DMS114 treated with DMSO at 0.1 percent for 48 hours (cell line): Measurements from ENCODE around the gene AMDHD2.

ENCODE experiments used
- DNase-seq: peaks from one replicate; lab custom pipeline; 2025; ENCODE audit not compliant: unreplicated experiment; lab: John Stamatoyannopoulos, UW

AMDHD2 gene

DNA sequence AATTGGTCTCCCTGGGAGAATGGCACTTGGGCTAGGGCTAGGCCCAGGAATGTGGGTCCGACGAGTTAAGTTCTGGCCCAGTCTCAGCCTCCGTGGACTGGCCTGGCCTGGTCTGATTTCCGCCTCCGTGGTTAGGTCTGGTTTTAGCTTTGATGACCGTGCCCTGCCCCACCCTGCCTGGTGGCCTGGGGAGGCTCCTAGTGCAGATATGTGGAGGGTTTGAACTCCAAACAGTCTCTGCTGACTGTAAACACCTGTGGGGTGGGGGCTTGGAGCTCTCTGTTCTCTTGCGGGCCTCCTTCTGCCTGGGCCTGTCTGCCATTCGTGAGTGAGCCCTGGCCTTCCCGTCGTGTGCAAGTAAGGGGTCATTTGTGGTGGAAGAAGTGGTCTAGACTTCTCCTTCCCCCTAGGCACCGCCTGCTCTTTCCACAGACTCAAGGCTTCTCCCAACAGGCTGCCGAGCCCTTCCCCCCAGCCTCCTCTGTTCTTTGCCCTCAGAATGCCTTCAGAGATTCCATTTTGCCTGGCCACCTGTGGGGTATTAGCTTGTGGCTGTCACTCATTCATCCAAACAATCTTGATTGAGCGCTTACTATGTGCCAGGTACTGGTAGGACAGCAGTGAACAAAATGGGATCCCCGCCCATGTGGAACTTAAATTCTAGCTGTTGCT is 4.9 kb upstream of the AMDHD2 start:
- DNase-seq = no peak

DNA sequence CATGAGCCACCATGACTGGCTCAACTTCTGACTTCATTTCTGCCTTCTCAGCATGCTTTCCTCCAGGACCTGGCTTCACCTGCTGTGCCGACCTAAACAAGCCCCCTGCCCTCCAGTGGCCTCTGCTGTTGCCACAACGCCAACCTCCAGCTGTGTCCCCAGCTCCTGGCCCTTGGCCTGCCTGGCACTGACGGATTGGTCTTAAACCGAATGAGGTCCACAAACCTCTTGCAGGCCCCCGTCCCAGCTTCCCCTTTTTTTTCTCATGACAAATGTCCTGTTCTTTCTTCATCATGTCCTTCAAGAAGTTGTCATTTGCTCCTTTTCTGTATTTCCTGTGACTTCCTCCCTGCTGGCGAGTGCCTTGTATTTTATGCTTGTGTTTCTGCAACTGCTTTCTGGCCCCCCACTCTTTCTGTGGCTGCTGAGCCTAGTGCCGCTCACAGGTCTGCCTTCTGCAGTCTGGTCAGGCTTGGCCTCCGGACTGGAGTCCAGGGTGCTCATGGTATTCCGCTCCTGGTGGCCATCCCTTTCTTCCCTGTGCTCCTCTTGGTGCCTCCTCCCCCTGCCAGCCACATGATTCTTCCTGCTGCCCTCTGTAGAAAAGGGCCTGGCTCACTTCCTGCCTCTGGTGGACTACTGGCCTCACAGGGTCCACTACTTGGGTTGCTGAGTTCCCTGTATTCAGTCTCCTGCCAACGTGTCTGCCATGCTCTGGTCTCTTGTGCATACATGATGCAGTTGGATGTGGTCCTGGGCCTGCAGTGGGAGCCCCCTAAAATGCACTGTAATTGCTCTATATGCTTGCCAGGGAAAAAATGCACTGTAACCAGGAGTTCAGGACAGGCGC is 3.6 kb upstream of the AMDHD2 start:
- no peak for DNase-seq

DNA sequence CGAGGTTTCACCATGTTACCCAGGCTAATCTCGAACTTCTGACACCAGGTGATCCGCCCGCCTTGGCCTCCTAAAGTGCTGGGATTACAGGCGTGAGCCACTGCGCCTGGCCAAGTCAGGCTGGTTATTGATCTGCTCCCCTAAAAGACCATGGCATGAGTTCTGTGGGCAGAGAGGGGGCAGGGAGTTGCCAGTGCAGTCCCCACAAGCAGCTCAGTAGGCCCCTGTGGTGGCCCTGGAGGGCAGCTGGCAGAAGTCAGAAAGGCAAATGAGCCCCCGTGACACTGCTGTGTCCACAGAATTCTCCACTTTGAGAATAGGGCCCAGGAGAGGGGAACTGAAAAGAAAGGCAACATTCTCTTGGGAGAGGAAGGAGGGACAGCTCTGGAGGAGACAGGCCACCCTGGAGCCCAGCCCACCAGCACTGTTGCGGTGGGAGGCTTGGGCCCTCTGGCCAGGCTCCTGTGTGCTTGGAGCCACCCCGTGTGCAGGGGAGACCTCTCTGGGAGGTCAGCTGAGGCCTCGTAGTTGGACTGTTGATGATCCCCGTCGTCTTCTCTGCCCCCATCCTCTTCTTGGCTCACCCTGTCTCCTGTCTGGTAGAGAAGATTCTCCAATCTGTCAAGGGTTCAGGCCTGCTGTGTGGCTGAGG is 2.1 kb upstream of the AMDHD2 start:
- no peak for DNase-seq

DNA sequence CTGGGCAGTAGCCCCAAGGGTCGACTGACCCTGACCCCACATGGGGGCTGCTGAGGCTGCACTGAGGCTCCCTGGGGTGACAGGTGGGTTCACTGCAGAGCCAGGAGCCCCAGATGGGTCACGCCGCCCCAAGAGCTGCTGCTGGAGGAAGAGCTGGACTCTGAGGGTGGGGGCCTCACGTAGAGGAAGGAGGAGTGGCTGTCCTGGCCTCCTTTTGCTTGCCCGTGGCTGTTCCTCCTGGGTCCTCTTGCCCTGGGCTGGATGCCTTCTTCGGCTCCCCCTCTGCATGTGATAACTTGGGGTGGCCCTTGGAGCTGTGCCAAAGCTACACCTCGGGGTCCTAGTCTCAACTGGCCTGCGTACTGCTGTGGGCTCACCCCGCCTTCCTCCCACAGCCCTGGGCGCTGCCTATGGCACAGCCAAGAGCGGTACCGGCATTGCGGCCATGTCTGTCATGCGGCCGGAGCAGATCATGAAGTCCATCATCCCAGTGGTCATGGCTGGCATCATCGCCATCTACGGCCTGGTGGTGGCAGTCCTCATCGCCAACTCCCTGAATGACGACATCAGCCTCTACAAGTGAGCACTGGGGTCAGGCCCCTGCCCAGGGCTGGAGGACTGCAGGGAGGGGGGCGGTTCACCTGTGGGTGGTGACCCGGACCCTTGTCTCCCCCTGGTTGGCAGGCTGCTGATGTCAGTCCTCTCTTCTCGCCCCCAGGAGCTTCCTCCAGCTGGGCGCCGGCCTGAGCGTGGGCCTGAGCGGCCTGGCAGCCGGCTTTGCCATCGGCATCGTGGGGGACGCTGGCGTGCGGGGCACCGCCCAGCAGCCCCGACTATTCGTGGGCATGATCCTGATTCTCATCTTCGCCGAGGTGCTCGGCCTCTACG is 1.1 kb upstream of the AMDHD2 start:
- no peak for DNase-seq

DNA sequence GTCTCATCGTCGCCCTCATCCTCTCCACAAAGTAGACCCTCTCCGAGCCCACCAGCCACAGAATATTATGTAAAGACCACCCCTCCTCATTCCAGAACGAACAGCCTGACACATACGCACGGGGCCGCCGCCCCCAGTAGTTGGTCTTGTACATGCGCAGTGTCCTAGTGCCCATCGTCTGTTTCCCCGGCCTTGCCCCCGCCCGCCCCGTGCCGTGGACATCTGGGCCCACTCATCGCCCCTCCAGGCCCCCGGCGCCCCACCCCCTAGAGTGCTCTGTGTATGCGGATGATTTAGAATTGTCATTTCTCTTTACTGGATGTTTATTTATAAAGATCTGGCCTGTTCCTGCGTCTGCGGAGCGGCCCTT is 475 bp upstream of the AMDHD2 start:
- no peak for DNase-seq

DNA sequence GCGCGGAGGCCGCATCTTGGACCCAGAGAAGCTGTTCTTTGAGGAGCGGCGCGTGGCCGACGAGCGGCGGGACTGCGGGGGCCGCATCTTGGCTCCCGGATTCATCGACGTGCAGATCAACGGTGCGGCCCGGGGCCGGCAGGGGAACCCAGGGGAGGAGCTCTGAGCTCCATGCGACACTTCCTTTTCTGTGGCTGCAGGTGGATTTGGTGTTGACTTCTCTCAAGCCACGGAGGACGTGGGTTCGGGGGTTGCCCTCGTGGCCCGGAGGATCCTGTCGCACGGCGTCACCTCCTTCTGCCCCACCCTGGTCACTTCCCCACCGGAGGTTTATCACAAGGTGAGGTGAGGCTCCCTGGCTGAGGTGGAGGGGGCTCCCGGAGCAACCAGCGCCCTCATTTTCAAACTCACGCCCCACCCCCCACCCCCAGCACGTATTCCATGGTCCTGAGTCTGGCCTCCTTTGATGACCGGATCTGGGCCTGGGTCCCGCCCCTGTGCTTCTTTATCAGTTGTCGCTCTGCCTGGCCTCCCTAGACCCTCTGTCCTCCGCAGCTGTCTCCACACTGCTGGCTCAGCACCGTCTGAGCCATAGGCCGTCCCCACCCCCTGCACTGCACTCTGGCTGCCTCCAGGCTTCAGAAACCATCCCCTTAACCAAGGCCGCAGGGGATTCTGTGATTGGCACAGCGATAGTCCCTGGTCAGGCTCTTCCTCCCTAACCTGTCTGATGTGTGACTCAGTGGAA is 787 bp downstream of the AMDHD2 start:
- no peak for DNase-seq

DNA sequence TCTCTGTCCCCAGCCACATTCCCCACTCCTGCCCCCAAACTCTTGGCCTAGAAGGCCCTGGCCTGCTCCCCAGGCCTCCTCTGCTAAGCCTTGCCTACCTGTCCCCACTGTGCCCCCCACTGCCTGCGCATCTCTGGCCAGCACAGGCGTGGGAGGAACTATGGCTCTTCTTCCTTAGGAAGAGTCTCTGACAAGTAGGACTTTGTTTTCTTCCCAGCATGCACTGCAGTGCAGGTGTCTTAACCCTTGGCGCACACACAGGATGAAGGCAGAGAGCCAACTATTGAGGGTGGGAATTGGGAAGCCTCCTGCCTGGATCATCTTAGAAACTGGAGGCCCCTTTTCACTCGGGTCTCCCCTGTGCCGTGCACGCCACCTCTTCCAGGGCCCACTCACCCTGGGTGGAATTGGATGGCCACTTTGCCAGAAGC is 3.6 kb downstream of the AMDHD2 start:
- DNase-seq = no peak

DNA sequence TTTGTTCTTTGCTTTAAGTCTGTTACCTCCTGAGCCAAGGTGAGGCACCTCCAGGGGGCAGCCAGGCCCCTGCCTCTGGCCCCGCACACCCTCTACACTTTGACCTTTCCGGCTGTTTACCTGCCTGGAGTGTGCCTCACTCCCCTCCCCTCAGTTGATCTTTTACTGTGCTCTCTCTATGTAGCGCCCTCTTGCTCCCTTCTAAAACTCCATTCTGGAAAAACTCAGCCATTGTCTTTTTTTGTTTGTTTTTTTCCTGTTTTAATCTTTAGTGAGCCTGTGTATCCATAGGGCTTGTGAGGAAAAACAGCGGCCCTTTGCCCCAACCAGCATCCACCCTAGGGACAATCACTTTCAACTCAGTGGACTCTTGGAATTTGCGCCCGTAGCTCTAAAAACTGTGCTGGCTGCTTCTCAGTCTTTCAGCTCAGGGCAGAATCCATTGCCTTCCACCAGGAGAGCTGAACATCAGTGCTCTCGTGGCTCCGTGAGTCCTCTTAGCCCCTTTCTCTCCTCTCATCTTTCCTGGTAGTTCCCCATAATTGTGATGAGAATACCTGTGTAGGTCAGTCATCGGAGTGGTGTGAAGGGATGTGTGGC is 4.3 kb downstream of the AMDHD2 start:
- no peak for DNase-seq

DNA sequence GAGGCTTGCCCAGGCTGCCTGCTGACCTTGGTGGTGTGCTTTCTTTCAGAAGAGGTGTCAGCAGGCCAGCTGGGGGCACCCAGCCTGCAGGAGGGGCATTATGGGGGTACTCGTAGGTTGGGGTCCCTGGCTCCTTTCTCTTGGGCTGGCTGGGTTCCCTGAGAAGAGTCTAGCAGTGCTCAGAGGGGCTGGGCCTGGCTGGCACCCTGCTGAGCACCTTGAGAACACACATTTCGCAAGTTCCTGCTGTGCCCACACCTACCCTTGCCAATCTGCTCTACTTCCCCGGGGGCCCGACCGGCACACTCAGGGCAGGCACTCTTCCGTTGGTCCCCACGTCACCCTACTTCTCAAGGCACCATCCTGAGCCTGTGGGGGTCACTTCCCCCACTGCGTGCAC is 6.0 kb downstream of the AMDHD2 start:
- no peak for DNase-seq

DNA sequence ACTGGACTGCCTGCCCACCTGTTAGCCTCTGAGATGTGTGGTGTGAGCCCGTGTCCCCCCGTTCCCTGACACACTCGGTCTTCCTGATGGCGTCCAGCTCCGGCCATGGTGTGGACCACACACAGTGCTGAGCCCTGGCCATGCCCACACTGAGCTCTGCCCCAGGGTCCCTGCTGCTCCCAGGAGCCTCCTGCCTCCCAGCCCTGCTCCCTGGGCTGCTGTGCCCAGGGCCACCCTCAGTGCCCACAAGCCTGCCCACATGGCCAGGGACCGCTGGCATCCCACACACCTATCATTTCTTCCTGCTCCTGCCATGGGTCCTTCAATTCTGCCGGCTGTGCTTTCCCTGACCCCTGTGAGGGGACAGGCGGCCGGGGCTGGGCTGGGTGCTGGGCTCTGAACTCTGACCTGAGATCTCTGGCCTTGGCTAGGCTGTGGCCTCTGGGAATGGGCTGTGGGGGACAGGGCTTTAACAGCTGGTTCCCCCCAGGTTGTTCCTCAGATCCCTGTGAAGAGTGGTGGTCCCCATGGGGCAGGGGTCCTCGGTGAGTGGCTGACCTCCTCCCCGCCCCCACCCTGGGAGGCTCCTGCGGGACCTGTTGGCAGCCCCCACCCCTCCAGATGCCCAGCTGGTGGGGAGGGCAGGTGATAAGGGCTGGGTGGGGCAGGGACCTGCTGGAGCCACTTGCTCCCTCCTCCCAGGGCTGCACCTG is 7.1 kb downstream of the AMDHD2 start:
- no peak for DNase-seq

DNA sequence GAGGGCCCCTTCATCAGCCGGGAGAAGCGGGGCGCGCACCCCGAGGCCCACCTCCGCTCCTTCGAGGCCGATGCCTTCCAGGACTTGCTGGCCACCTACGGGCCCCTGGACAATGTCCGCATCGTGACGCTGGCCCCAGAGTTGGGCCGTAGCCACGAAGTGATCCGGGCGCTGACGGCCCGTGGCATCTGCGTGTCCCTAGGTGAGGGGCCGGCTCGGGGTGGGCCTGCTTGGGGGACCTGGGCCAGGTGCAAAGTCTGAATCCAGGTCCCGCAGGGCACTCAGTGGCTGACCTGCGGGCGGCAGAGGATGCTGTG is 7.6 kb downstream of the AMDHD2 start:
- no peak for DNase-seq

DNA sequence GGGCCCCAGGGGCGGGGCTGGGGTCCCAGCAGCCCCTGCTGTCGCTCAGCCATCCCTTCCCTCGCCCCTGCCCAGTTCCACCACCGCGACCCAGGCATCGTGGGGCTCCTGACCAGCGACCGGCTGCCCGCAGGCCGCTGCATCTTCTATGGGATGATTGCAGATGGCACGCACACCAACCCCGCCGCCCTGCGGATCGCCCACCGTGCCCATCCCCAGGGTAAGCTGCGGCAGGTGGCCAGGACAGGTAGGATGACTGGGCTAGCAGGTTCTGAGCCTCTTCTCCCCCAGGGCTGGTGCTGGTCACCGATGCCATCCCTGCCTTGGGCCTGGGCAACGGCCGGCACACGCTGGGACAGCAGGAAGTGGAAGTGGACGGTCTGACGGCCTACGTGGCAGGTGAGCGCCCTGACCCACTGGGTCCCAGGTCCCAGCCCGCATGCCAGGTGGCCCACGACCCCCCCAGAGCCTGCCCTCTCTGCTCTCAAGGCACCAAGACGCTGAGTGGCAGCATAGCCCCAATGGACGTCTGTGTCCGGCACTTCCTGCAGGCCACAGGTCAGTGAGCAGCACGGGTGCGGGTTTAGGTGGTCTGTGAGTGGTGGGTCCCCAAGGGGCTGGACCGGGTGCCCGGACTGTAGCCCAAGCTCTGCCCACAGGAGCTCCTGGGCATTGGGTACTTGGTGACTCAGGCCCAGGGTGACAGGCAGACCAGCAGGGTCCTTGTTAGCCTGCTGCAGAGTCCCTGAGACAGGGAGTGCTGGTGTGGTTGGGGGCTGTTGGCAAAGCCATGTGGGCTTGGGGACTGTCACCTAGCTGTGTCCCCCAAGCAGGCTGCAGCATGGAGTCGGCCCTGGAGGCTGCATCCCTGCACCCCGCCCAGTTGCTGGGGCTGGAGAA is 8.2 kb downstream of the AMDHD2 start:
- no peak for DNase-seq

DNA sequence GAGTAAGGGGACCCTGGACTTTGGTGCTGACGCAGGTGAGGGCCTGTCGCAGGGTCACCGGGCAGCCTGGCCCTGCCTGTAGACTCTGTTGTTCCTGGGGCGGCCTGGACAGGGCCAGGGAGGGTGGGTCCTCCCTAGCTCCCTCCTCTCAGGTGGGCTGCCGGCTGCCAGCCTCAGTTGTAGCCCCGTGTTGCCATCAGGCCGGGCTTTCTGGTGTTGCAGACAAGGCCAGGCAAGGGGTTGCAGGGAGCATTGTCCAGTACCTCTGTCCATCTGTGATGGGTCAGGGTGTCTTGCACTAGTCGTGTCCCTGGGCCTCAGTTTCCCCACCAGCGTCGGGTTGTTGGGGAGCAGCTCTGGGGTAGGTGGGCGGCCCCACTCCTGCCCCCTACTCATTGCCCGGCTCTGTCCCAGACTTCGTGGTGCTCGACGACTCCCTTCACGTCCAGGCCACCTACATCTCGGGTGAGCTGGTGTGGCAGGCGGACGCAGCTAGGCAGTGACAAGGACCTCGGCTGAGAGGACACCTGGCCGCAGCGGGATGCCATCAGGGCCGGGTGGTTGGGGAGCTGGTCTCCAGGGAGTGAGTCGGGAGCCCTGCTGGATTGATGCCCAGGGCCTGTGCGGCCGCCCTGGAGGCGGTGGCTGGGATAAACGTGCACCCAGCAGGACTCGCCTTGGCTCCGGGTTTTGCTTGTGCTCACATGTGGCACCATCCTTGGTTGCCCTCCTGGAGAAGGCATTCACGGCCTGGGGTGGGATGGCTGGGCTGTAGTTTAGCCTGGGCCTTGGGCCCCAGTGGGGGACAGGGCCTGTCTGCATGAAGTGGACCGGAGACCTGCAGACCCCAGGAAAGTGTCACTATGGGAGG is 9.1 kb downstream of the AMDHD2 start:
- DNase-seq = no peak

DNA sequence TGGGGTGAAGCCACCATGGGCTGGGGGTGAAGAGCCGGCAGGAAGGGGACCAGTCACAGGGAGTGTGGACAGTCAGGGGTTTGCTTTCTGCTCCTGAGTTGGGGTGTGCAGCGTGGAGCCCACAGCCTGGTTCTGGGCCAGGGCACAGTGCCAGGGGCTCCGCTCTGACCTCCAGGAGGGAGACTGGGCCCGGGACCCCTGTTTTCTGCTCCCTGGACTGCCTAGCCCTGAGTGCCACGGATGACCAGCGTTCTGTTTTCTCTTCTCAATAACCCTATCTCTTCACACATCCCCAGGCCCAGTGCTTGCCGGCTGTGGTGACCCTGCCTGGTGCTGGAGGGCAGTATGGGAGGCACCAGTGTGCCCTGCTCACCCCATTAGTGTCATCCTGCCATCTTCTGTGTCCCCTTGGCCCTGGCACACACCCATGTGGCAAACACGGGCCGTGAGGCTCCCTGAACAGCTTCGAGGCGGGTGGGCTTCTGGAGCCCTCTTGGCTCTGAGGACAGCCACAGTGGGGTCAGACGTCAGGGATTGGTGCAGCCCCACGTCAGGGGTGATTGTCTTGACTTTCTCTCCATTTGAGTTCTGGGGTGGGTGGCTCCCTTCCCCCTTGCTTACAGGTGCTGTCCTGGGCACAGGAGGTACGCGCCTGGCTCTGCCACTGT is 9.9 kb downstream of the AMDHD2 start:
- no peak for DNase-seq

DNA sequence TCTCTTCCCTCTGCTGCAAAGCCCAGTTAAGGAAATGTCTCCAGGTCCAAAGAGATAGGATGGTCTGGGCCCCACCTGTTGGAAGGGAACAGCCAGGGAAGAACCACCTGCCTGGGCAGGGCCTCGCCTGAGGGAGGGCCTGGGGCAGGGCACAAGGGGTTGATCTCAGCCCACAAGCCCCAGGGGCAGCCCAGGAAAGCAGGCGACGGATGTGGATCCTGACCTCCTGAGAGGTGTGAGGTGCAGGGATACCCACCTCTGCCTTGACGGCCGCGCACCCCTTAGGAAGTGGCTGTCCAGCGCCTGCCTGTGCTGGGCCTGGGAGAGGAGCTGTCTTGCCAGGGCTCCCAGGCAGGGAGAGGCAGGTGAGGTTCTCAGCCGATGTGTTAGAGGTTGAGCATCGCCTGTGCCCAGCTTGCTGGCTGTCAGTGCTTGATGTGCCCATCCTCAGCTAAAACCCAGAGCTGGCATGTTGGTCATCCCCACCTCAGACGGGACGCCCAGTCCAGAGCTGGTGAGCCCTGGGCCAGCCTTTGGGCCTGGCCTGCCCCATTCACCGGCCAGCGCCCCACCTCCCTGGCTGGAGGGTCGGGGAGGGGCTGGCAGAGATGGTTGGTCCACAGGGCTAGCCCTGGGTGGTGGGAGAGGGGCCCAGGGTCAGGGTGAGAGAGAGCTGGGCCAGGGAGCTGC is 10.6 kb downstream of the AMDHD2 start:
- no peak for DNase-seq

DNA sequence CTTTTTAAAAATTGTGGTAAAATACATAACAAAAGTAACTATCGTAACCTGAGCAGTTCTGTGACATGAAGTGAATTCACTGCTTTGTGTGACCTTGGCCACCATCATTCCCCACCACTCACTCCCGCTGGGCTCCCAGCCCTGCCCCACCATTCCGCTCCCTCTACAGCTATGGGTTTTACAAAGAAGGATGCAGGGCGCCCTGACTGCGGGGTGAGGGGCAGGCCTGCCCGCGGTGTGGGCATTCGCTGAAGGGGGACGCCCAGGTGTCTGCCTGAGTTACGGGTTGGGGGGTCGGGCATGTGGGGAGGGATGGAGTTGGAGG is 11.2 kb downstream of the AMDHD2 start, which contains the start of gene CEMP1:
Gene CEMP1 (minus strand): TSS at position 38 of the 325 bp plus-strand sequence. CDS start 335 bp downstream, outside the sequence.
- no peak for DNase-seq
